ENCODE data around the gene CSAD.

GRCh38 chr12:53205747-53206419 lies 25.2 kb upstream of the CSAD start:
- TF ChIP-seq CTCF (IDR thresholded peaks at IDR 0.05; ENCODE audit: low read length) (no peak), EZH2phosphoT487 (IDR thresholded peaks at IDR 0.05; ENCODE audit: low read length) (no peak)

Data from MM.1S (cell line).